GM10248 (cell line): ENCODE measurements around the gene CFAP20.

Experiments used
- CTCF ChIA-PET: fragments of 300-600 bp; sonication (Branson Sonifier 250); formaldehyde crosslinking; extraction: SDS; loops from one replicate; lab custom pipeline; 2021; ENCODE audit warnings: antibody characterized with exemption; lab: Yijun Ruan, JAX
- POLR2A ChIA-PET: fragments of 350-650 bp; sonication (Branson Sonifier 250); formaldehyde crosslinking; extraction: SDS; loops from one replicate; lab custom pipeline; 2020; ENCODE audit warnings: antibody characterized with exemption; lab: Yijun Ruan, JAX
- DNase-seq: peaks from one replicate; pipeline ENCODE4 v3.0.0; 2012; ENCODE audit errors: extremely low spot score
- CTCF ChIP-seq: IDR thresholded peaks from 2 replicates; pipeline ENCODE4 v1.5.1; 2012; ENCODE audit warnings: mild to moderate bottlenecking, low read depth; ENCODE audit errors: extremely low read depth, missing control alignments, control extremely low read depth

Gene CFAP20

GRCh38 chr16:58129097-58129936 lies at the start of gene CFAP20:
CFAP20 (minus strand) TSS chr16:58129381; CDS start chr16:58129115, 266 bp downstream.
- no peak for TF ChIP-seq CTCF
- POLR2A ChIA-PET, result interaction anchor here (0.7 to 1.2 kb wide), 8 partner anchors 10 to 394 kb away, joined by 3 to 6 read pairs (median 3); partner anchors contain the start of genes KATNB1, USB1 and ZNF319
- CTCF ChIA-PET, result interaction anchor here (1.2 to 2.5 kb wide), 5 partner anchors 8 to 55 kb away, joined by 4 to 6 read pairs (median 5); no protein-coding TSS in a partner anchor
- DNase-seq, result peak; percentile 95

GRCh38 chr16:58177353-58177710 lies 48.2 kb upstream of the CFAP20 start:
- POLR2A ChIA-PET, result no interaction called here
- CTCF ChIA-PET, result interaction anchor here (1.3 to 2.8 kb wide), 3 partner anchors 12 to 159 kb away, joined by 3 to 6 read pairs (median 4); no protein-coding TSS in a partner anchor
- no peak for DNase-seq
- no peak for TF ChIP-seq CTCF

- ChIA-PET POLR2A (no interaction called here), CTCF (interaction anchor here (1.3 to 2.8 kb wide), 4 partner anchors 9 to 160 kb away, joined by 3 to 6 read pairs (median 4); no protein-coding TSS in a partner anchor)
- no peak for TF ChIP-seq CTCF
- DNase-seq, result no peak
These were observed 47.6 kb upstream of the CFAP20 start for GRCh38 chr16:58176608-58177352.

- no peak for TF ChIP-seq CTCF
- no peak for DNase-seq
- ChIA-PET POLR2A (no interaction called here), CTCF (interaction anchor here (1.0 to 1.6 kb wide), 3 partner anchors 14 to 44 kb away, joined by 3 to 5 read pairs (median 3); no protein-coding TSS in a partner anchor)
These were observed 41.0 kb upstream of the CFAP20 start for GRCh38 chr16:58170223-58170622.

GRCh38 chr16:58160855-58161254 lies 31.7 kb upstream of the CFAP20 start:
- DNase-seq, result no peak
- CTCF ChIA-PET, result no interaction called here
- POLR2A ChIA-PET, result no interaction called here
- TF ChIP-seq CTCF, result no peak

- ChIA-PET POLR2A (no interaction called here), CTCF (no interaction called here)
- DNase-seq, result no peak
- TF ChIP-seq CTCF, result no peak
These were observed 29.5 kb upstream of the CFAP20 start for GRCh38 chr16:58158725-58159124.
